Ovary (tissue), 9 donors: ENCODE data around the gene NATD1. TPM values are rescaled to one million over a fixed set of nuclear protein-coding genes. Genes with fewer than 3 reads are reported as not detected.

Experiments used
- DNase-seq, 5 donors: peaks; one replicate each; pipeline ENCODE4 v3.0.0-alpha.2; 2019 to 2020
- H3K27ac ChIP-seq, 2 donors: fragments of 200-600 bp; one replicate each; pipeline versions ENCODE4 v1.5.1 to v1.8.0; 2019 to 2022
- H3K27me3 ChIP-seq: fragments of 200-600 bp; one replicate; pipeline ENCODE4 v1.8.0; 2022
- H3K36me3 ChIP-seq: fragments of 200-600 bp; sonication (generic); one replicate; pipeline ENCODE4 v1.5.1; 2019
- H3K4me1 ChIP-seq: one replicate; pipeline ENCODE4 v1.8.1; 2013; ENCODE audit warnings: mild to moderate bottlenecking, moderate library complexity; ENCODE audit not compliant: insufficient read depth
- H3K4me3 ChIP-seq: fragments of 200-600 bp; sonication (generic); one replicate; pipeline ENCODE4 v1.5.1; 2017
- H3K9me3 ChIP-seq, 2 donors: fragments of 200-600 bp in 1 of 2; sonication (generic) in 1 of 2; one replicate each; pipeline versions ENCODE4 v1.5.1 to v1.8.1; 2013 to 2019; ENCODE audit warnings: mild to moderate bottlenecking in 1 of 2, moderate library complexity in 1 of 2
- EP300 ChIP-seq: sonication (generic); formaldehyde crosslinking; IDR thresholded peaks from one replicate; pipeline ENCODE4 v1.6.1; 2017; ENCODE audit warnings: antibody characterized with exemption
- POLR2A ChIP-seq: fragments of 450-650 bp; IDR thresholded peaks from one replicate; pipeline ENCODE4 v1.6.1; 2017; ENCODE audit warnings: antibody characterized with exemption, mild to moderate bottlenecking, moderate library complexity
- WGBS, 3 donors: extraction: QIAGEN DNeasy Blood & Tissue Kit in 1 of 3; methylation state at CpG; one replicate each; pipeline versions ENCODE4 v1.1.5 to v1.1.7; 2013 to 2017; 5-methylcytosine and 5-hydroxymethylcytosine counted together
- intact Hi-C, 4 donors: fragments of 100-400 bp; cut with DNase I; formaldehyde crosslinking; loops; one replicate each; pipeline versions ENCODE4 v1.11.0 to v1.15.1; 2022 to 2023
- polyA plus RNA-seq, 2 donors: library from polyadenylated mRNA; stranded (reverse); fragments of 200-250 nt in 1 of 2; fragments of 350-450 nt in 1 of 2; fragmentation: Illumina TruSeq in 1 of 2; extraction: RNeasy Lipid Tissue Mini Kit (QIAGEN cat#74804) in 1 of 2; gene quantifications; one replicate each; pipeline ENCODE4 v1.2.3, GENCODE V29; 2013 to 2014
- total RNA-seq, 7 donors: library from RNA; depleted of rRNA in 2 of 7; stranded (reverse); fragments of >200 nt in 2 of 7; fragmentation: NEBNext Ultra II Directional in 3 of 7; extraction: Animal tissue kit (Norgen Biotek cat#: 25700) in 3 of 7; gene quantifications; one replicate each; pipeline versions ENCODE4 v1.1.0 to v1.2.4, GENCODE V29; 2016 to 2023
- TF ChIP-seq, protein P1 (sequence below), 3 donors: fragments of 450-650 bp in 2 of 3; fragments of 200-600 bp in 1 of 3; IDR thresholded peaks; one replicate each; pipeline versions ENCODE4 v1.5.1 to v1.8.0; 2016 to 2022; ENCODE audit warnings: antibody characterized with exemption in 3 of 3, mild to moderate bottlenecking in 1 of 3
- donor health status: DM: no; HTN: no; CAD: no; lungs with moderate emphysema.
- donor health status: DM: no; HTN: no; CAD: no.
- donor health status: Bipolar disorder and iron deficiency.
- donor health status: DM: yes; HTN: yes; CAD: no.
- donor health status: DM: no; HTN: no; CAD: no.
- donor health status: DM: yes; HTN: yes; CAD: no.

The NATD1 gene
- total and polyA plus RNA-seq, 9 donors: 2.8 to 9.0 (median 5.3) TPM

DNA sequence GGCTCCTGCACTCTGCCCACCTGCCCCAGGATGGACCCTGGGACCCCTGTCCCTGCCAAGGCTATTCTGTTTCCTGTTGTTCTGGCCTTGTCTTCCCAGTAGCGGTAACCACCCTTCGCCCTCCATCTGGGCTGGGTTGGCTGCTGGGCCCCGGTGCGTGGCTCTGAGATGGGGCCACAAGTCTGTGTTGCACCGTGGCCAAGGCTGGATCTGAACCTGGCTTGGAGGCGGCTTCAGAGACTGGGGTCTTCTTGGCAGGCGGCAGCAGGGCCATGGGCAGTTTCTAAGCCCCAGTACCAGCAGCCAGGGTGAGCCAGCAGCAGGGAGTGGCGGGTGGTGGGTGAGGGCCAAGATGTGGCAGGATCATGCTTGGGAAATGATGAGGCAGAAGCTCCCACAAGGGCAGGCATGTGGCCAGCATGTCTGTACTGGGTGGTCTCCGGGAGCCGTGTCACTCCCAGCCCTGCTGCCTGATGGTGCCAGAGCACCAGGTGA is 43.9 kb upstream of the NATD1 start:
- intact Hi-C loops: loop anchor here in 1 of 4 donors (10.0 kb wide), 1 partner anchor 1418 kb away; no protein-coding TSS in a partner anchor

DNA sequence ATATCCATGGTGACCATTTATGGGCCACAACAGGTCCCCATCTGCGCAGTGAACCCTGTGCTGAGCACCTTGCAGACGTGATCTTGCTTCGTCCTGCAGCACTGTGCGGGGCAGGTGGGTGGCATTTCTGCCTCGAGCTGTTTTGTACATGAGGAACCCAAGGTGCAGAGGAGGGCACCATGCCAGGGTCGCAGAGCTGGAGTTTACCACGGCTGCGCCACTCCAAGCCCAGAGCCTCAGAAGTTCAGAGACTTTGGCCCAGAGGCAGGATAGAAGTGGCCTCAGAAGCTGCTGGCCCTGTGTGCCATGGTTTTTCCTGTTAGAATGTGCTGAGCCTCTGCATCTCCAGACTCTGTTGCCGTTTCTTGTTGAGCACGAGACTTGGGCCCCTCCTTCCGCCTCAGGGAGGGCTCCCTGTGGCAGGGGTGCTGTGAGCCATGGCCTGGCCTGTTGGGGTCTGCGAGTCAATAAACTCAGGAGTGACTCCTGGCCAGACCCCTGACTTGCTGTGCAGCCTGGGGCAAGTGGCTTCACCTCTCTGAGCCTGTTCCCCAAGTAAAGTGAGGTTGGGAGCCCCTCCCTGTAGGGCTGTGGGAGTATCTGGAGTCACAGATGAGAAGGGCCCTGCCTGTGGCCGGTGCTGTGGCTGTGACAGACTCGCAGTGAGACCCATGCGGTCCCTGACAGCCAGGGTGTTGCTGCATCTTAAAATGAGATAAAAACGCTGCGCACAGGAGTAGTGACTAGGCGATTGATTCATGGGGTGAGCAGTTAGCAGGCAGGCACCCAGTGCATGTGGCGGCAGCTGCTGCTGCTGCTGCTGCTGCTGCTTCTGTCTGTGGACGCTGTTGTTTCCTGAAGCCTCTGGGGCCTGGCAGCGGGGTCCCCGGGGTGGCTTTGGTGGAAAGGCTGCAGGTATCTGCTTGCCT is 43.2 kb upstream of the NATD1 start:
- TF ChIP-seq EP300 (no peak), POLR2A (no peak)
- TF ChIP-seq, protein P1, sequence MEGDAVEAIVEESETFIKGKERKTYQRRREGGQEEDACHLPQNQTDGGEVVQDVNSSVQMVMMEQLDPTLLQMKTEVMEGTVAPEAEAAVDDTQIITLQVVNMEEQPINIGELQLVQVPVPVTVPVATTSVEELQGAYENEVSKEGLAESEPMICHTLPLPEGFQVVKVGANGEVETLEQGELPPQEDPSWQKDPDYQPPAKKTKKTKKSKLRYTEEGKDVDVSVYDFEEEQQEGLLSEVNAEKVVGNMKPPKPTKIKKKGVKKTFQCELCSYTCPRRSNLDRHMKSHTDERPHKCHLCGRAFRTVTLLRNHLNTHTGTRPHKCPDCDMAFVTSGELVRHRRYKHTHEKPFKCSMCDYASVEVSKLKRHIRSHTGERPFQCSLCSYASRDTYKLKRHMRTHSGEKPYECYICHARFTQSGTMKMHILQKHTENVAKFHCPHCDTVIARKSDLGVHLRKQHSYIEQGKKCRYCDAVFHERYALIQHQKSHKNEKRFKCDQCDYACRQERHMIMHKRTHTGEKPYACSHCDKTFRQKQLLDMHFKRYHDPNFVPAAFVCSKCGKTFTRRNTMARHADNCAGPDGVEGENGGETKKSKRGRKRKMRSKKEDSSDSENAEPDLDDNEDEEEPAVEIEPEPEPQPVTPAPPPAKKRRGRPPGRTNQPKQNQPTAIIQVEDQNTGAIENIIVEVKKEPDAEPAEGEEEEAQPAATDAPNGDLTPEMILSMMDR (IDR thresholded peaks at IDR 0.05): no peak
- no peaks in the 10 kb centered on the region for H3K27me3 ChIP-seq
- no peaks in the 10 kb centered on the region for H3K9me3 ChIP-seq
- WGBS, 3 donors: 64 to 69% (median 68%) methylated on average over 22 of the region's 22 CpGs
- H3K4me3 ChIP-seq: no peak overlapping the region
- no peaks in the 10 kb centered on the region for H3K36me3 ChIP-seq
- no peak overlapping the region for H3K27ac ChIP-seq
- H3K4me1 ChIP-seq: no peaks in the 10 kb centered on the region
- no peak for DNase-seq
- intact Hi-C loops: loop anchor here in 1 of 4 donors (10.0 kb wide), 1 partner anchor 1418 kb away; no protein-coding TSS in a partner anchor

More for the DNA sequence above, 43.9 kb upstream of the NATD1 start:
- no peak overlapping the region for H3K4me3 ChIP-seq
- no peak overlapping the region for H3K27ac ChIP-seq
- TF ChIP-seq EP300: no peak
- no peak for TF ChIP-seq POLR2A
- TF ChIP-seq, protein P1 (IDR thresholded peaks at IDR 0.05): no peak
- DNase-seq: peak in 1 of 5 donors; percentile 23
- no peaks in the 10 kb centered on the region for H3K36me3 ChIP-seq
- H3K27me3 ChIP-seq: no peaks in the 10 kb centered on the region
- WGBS, 3 donors: 68 to 71% (median 69%) methylated on average over 10 of the region's 10 CpGs
- no peaks in the 10 kb centered on the region for H3K4me1 ChIP-seq
- no peaks in the 10 kb centered on the region for H3K9me3 ChIP-seq

DNA sequence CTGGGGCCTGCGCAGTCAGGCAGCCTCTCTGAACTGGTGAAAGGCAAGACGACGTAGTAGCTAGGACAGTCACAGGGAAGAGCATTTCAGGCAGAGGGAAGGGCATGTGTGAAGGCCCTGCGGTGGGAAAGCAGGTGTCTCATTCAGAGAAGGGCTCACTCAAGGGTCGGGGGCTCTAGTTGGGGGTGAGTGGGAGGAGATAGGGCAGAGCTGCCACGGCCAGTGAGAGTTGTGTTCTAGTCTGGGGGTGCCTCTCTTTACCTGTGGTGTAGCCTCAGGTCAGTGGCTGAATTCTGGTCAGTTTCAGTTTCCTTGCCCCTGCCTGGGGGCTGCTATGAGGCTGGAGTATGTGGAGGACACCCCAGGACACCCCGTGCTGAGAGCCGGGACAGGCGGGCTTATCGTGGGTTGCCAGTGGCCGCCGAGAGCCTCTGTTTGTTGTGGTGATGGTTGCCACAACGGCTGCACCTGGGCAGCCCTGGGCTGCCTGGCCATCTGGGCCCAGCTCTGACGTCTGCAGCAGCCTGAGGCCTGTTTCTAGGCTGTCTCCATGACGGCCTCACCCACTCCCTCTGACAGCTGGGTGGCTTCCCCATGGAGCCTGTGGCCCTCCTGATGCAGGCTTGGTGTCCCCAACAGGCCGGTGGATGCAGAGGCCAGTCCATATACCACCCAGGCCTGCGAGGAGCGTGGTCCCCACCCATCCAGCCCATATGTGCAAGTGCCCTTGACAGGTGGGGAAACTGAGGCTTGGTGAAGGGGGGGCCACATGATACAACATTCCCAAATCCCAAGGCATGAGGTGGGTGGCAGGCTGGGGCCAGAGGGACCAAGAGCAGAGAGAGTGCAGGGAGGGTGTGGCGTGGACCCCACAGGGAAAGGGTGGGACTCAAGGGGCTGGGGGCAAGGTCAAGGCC is 42.1 kb upstream of the NATD1 start:
- no peak overlapping the region for H3K4me3 ChIP-seq
- intact Hi-C loops: loop anchor here in 1 of 4 donors (10.0 kb wide), 1 partner anchor 1420 kb away; no protein-coding TSS in a partner anchor
- TF ChIP-seq POLR2A (no peak), EP300 (no peak)
- TF ChIP-seq, protein P1 (IDR thresholded peaks at IDR 0.05): no peak
- WGBS, 3 donors: 73 to 75% (median 73%) methylated on average over 19 of the region's 19 CpGs
- no peaks in the 10 kb centered on the region for H3K27me3 ChIP-seq
- H3K9me3 ChIP-seq: no peaks in the 10 kb centered on the region
- H3K27ac ChIP-seq: no peak overlapping the region
- no peaks in the 10 kb centered on the region for H3K36me3 ChIP-seq
- no peak for DNase-seq
- H3K4me1 ChIP-seq: no peaks in the 10 kb centered on the region
